AG09309 (cell line): ENCODE results near the gene ZSWIM4.
"Not testable (repeated sequence)": the region's sequence is repeated elsewhere in the genome, so short reads cannot be mapped to it uniquely, and the experiment has no call there.

Source experiments
- DNase-seq: peaks from one replicate; pipeline ENCODE4 v3.0.0-alpha.2; 2010; ENCODE audit warnings: low read depth
- H3K4me3 ChIP-seq: 2 replicates; pipeline ENCODE4 v1.5.1; 2011; ENCODE audit warnings: mild to moderate bottlenecking, low read depth, low read length, moderate library complexity; ENCODE audit not compliant: control insufficient read depth
- TF ChIP-seq, protein P1 (sequence below): IDR thresholded peaks from 2 replicates; pipeline ENCODE4 v1.5.1; 2011; ENCODE audit warnings: mild to moderate bottlenecking, low read depth, low read length, inconsistent platforms; ENCODE audit not compliant: insufficient read depth, control insufficient read depth; ENCODE audit errors: missing control alignments

Gene ZSWIM4

GRCh38 chr19:13778847-13779246, 16.4 kb upstream of the ZSWIM4 start:
- H3K4me3 ChIP-seq = no peak overlapping the region
- no peak for DNase-seq
- TF ChIP-seq, protein P1, sequence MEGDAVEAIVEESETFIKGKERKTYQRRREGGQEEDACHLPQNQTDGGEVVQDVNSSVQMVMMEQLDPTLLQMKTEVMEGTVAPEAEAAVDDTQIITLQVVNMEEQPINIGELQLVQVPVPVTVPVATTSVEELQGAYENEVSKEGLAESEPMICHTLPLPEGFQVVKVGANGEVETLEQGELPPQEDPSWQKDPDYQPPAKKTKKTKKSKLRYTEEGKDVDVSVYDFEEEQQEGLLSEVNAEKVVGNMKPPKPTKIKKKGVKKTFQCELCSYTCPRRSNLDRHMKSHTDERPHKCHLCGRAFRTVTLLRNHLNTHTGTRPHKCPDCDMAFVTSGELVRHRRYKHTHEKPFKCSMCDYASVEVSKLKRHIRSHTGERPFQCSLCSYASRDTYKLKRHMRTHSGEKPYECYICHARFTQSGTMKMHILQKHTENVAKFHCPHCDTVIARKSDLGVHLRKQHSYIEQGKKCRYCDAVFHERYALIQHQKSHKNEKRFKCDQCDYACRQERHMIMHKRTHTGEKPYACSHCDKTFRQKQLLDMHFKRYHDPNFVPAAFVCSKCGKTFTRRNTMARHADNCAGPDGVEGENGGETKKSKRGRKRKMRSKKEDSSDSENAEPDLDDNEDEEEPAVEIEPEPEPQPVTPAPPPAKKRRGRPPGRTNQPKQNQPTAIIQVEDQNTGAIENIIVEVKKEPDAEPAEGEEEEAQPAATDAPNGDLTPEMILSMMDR = no peak

DNA sequence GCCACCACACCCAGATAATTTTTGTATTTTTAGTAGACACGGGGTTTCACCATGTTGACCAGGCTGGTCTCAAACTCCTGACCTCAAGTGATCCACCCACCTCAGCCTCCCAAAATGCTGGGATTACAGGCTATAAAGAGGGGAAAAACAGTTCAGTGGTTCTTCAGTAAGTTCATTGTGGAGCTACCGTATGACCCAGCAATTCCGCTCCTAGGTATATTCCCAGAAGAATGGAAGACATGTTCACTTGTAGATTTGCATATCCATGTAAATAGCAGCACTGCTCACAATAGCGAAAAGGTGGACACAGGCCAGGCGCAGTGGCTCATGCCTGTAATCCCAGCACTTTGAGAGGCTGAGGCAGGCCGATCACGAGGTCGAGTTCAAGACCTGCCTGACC, 15.4 kb upstream of the ZSWIM4 start:
- not testable (repeated sequence) for DNase-seq, H3K4me3 ChIP-seq

DNA sequence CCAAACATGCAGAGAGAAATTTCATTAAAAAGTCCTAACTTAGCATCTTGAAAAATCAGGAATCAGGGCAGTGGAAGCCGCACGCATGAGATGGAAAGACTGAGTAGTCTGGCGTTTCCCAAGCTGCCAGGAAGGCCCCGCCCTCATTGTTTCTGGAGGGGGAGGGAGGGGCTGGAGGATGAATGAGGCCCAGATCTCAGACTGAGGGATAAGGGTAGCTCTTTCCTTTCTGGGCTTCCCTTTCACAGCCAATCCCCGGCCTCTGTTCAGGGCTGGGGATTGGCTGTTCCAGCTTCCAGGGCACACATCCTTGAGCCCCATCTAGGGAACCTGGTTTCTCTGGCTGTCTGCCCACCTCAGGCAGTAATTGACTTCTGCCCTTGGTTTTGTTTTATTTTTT, 13.7 kb upstream of the ZSWIM4 start:
- TF ChIP-seq, protein P1 = no peak
- DNase-seq = peak; percentile 79
- no peak overlapping the region for H3K4me3 ChIP-seq

- no peak overlapping the region for H3K4me3 ChIP-seq
- DNase-seq = no peak
- TF ChIP-seq, protein P1 = no peak
Observed at GRCh38 chr19:13782537-13782936, 12.7 kb upstream of the ZSWIM4 start.

DNA sequence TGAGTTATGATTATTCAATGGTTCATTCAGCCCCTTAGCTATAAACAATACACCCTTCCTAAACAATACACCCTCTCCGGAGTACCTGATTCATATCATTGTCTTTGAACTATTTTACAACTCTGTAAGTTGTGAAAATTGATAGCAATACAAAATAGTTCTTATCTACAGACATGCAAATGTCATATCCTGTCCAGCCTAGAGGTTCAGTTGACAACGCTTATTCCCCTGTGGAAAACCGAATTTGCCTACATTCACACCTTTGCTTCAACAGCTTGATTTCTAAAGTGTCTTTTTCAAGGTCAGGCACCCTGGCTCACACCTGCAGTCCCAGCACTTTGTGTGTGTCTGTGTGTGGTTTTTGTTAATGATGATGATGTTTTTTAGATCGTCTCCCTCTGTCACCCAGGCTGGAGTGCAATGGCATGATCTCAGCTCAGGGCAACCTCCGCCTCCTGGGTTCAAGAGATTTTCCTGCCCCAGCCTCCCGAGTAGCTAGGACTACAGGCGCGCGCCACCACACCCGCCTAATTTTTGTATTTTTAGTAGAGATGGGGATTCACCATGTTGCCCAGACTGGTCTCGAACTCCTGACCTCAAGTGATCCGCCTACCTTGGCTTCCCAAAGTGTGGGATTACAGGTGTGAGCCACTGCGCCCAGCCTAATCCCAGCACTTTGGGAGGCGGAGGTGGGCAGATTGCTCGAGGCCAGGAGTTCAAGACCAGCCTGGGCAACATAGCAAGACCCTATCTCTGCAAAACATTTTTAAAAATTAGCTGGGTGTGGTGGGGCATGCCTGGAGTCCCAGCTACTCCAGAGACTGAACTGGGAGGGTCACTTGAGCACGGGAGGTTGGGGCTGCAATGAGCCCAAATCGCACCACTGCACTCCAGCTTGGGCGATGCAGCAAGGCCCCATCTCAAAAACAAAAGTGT, 11.4 kb upstream of the ZSWIM4 start:
- no peak overlapping the region for H3K4me3 ChIP-seq
- TF ChIP-seq, protein P1 = no peak
- DNase-seq = no peak

DNA sequence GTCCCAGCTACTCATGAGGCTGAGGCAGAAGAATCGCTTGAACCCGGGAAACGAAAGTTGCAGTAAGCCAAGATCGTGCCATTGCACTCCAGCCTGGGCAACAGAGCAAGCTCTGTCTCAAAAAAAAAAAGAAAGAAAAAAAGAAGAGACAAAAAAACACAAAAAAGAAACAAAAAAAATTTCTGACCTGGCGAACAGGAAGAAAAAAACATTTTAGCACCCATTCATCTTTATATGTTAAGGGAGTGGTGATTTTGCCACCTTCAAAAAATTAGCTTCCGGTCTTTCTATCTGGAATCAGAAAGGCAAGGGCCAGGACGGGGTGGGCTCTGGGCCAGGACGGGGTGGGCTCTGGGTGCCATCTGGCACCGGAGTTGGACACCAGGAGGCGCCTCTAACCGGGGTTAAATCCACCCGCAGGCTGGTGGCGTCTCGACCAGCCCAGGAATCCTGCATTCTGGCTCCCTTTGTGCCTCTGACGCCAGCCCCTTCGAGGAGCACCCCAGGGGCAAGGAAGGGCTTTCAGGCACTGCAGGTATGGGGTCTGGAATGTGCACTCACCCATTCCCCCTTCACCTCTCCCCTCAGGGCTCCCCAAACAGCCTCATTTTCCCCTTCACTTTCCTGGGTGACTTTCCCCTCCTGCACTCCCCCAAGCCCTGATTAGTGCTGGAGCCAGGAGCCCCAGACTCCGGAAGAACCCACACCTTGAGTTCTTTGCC, 10.4 kb upstream of the ZSWIM4 start:
- H3K4me3 ChIP-seq = no peak overlapping the region
- no peak for DNase-seq
- TF ChIP-seq, protein P1 = peak; percentile 76

DNA sequence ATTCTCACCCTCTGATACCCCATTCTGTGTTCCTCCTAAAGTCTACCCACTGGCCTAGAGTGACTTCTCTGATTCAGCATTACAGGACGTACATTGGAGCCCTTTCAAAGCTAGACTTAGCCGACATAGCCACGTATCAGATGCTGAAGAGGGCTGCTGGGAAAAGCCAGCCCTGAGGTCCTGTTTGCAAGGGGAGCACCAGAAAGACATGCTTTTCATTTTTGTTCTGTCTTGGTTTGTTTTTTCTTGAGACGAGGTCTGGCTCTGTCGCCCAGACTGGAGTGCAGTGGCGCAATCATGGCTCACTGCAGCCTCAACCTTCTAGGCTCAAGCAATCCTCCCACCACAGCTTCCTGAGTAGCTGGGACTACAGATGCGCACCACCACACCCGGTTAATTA, 6.3 kb upstream of the ZSWIM4 start:
- H3K4me3 ChIP-seq = no peak overlapping the region
- TF ChIP-seq, protein P1 = no peak
- peak; percentile 71 for DNase-seq
